CD4-positive, alpha-beta T cell treated with Interleukin-15 for 4 hours (primary cell): ENCODE results near the gene SMR3B.

Source experiments
- DNase-seq: peaks from one replicate; pipeline ENCODE4 v3.0.0-alpha.2; 2020; ENCODE audit warnings: low spot score

The SMR3B gene

GRCh38 chr4:70382691-70383181 lies at the start of gene SMR3B:
SMR3B (plus strand) TSS chr4:70383131; CDS start chr4:70384511, 1,380 bp downstream.
- no peak for DNase-seq

GRCh38 chr4:70334681-70335080 lies 48.2 kb upstream of the SMR3B start, which contains the start of gene CABS1:
CABS1 (plus strand) TSS chr4:70334981; CDS start chr4:70335040, 59 bp downstream.
- no peak for DNase-seq

GRCh38 chr4:70336043-70336442 lies 46.9 kb upstream of the SMR3B start:
- DNase-seq, result no peak

- DNase-seq, result no peak
Observed at GRCh38 chr4:70337886-70338420, 45.0 kb upstream of the SMR3B start.

- DNase-seq, result no peak
Observed at GRCh38 chr4:70356185-70356584, 26.7 kb upstream of the SMR3B start.

- DNase-seq, result no peak
Observed at GRCh38 chr4:70359115-70359661, 23.7 kb upstream of the SMR3B start.

- no peak for DNase-seq
Observed at GRCh38 chr4:70360460-70360859, 22.5 kb upstream of the SMR3B start, which contains the start of gene SMR3A. SMR3A (plus strand) TSS chr4:70360760; CDS start chr4:70362116, 1,356 bp downstream.

- DNase-seq, result no peak
Observed at GRCh38 chr4:70364002-70364401, 18.9 kb upstream of the SMR3B start.

- DNase-seq, result no peak
Observed at GRCh38 chr4:70365479-70365878, 17.5 kb upstream of the SMR3B start.

GRCh38 chr4:70367813-70368212 lies 15.1 kb upstream of the SMR3B start:
- no peak for DNase-seq

- no peak for DNase-seq
Observed at GRCh38 chr4:70371987-70372386, 10.9 kb upstream of the SMR3B start.

- no peak for DNase-seq
Observed at GRCh38 chr4:70372760-70373159, 10.2 kb upstream of the SMR3B start.

- no peak for DNase-seq
Observed at GRCh38 chr4:70380578-70380977, 2.4 kb upstream of the SMR3B start.

- DNase-seq, result no peak
Observed at GRCh38 chr4:70392057-70392776, 9.3 kb downstream of the SMR3B start.

GRCh38 chr4:70397580-70397979 lies 14.6 kb downstream of the SMR3B start, which contains the start of gene OPRPN:
OPRPN (plus strand) TSS chr4:70397940; CDS start chr4:70399286, 1,346 bp downstream.
- no peak for DNase-seq

GRCh38 chr4:70399319-70399718 lies 16.4 kb downstream of the SMR3B start:
- DNase-seq, result no peak

- no peak for DNase-seq
Observed at GRCh38 chr4:70402762-70403161, 19.8 kb downstream of the SMR3B start.

GRCh38 chr4:70405765-70406164 lies 22.8 kb downstream of the SMR3B start:
- DNase-seq, result no peak

GRCh38 chr4:70425306-70425705 lies 42.4 kb downstream of the SMR3B start:
- DNase-seq, result no peak

GRCh38 chr4:70426789-70427188 lies 43.9 kb downstream of the SMR3B start:
- DNase-seq, result no peak

- no peak for DNase-seq
Observed at GRCh38 chr4:70437197-70437596, 54.3 kb downstream of the SMR3B start.
